Activated gamma-delta T cell (primary cell): Measurements from ENCODE around the gene DGCR8.
A peak's percentile ranks its signal among the peaks of the same experiment; 100 is the strongest.

Experiments used
- DNase-seq: peaks from one replicate; lab custom pipeline; 2025; lab: John Stamatoyannopoulos, UW
- total RNA-seq, 2 donors: gene quantifications; one replicate each; lab custom pipeline; 2026; lab: John Stamatoyannopoulos, UW

Gene DGCR8
- total RNA-seq: 87.4 to 90.5 reads per million in 2 donors

GRCh38 chr22:20079745-20080444 is at the start of gene DGCR8:
Gene DGCR8, plus strand, starts transcription at chr22:20080241. Its CDS starts 5,723 bp downstream, at chr22:20085964.
- peak; percentile 67 for DNase-seq

GRCh38 chr22:20031732-20032406 is 48.2 kb upstream of the DGCR8 start:
- no peak for DNase-seq

DNA sequence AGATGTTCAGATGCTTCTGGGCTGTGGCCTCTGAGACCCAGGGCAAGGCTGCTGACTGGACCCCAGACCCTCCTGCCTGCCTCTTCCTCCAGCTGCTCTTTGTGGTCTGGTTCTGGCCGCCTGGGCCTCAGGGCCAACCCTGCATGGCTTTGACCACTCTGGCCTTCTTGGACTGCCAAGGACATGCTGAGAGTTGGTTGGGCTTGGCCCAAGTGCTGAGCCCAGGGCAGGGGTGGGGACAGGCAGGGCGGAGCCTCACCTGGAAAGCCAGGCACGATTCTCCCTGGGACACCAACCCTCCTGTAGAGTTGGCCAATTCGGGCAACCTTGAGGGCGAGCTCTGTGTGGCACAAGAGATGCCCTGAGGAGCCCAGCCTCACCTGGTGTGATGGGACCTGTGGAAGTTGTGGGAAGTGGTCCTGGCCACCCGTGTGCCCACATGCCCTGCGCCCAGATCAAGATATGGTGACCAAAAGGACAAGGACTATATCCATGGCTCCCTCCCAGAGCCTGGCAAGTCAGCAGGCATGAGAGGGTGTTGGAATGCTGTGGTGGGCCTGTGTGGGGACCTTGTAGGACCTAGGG is 47.5 kb upstream of the DGCR8 start:
- no peak for DNase-seq

GRCh38 chr22:20033045-20033706 is 46.9 kb upstream of the DGCR8 start:
- no peak for DNase-seq

- no peak for DNase-seq
These were observed 45.9 kb upstream of the DGCR8 start for GRCh38 chr22:20034143-20034542.

DNA sequence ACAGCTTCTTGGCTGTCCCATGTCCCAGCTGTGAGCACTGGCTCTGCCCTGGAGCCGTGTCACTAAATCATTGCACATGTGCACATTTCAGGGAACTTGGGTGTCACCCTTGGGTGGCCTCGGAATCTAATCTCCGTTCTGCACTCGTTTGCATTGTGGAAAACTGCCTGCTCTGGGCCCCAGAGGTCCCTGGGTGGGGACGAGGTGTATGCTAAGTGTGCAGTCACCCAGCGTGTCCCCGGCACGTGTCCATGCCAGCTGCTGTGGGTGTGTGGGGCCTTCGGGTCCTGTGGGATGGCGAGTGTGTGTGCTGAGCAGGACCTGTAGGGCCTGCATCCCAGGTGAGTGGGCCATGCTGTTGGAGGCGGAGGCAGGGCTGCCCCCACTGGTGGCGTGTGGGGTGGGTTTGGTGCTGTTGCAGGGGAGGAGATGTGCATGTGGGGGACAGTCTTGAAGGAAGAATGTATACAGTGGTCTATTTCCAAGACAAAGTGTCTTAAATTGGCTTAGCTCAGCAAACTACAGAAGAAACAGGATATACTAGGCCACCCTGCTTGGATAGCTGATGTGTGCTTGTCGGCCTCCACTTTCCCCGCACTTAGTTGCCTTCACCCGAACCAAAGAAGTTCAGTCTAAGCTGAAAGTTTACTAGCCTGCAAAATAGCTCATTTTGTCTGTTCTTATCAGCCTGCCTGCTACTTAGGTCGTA is 44.5 kb upstream of the DGCR8 start:
- DNase-seq: no peak

GRCh38 chr22:20036084-20036482 is 44.0 kb upstream of the DGCR8 start:
- no peak for DNase-seq

DNA sequence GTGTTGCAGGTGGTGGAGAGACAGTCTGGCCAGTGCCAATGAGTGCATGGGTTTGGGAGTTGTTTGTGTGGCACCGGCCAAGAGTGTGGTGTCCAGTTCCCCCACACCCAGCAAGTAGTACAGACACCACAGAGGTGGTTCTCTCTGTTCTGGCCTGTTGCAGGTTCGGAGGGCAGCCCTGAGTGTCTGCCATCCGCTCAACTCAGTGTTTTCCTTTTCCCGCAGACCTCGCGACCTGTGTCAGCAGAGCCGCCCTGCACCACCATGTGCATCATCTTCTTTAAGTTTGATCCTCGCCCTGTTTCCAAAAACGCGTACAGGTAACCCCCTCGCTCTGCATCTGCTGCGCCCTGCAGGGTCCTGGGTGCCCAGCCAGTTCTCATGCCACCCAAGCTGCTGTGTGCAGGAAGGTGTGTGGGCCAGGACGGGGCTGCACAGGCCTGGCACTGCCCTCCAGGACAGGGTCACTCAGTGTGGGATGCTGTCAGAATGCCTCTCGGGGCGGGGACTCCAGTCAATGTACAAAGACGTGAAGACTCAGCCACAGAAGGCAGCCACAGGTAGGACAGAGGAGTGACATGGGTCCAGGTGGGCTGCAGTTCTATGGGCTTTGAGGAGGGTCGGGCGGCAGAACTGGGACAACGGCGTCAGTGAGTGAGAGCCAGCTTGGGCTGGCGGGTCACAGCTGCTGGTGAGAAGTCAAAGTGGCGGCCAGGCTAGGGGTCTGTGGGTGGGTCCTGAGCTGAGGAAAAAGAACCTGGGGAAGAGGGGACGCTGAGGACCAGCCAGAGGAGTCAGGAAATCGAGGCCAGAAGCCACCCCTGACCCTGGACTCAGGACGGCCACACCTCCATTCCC is 43.3 kb upstream of the DGCR8 start:
- no peak for DNase-seq

GRCh38 chr22:20037419-20037818 is 42.6 kb upstream of the DGCR8 start:
- no peak for DNase-seq

DNA sequence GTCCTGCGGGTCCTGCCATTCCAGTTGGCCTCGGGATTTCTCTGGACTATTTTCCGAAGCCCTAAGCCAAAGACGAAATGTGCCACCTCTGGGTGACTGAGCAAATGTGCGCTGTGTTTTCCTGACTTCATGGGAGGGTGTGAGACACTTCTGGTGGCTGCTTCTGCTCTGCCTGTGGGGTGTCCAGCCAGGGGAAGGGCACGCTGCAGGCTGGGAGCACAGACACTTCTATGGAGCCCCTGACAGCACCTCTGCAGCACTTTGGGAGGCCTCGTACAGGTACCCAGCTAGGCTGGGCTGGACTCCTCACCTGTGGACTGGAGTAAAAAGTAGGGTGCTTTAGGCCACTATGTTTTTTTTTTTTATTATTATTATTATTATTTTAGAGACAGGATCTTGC is 41.5 kb upstream of the DGCR8 start:
- no peak for DNase-seq

DNA sequence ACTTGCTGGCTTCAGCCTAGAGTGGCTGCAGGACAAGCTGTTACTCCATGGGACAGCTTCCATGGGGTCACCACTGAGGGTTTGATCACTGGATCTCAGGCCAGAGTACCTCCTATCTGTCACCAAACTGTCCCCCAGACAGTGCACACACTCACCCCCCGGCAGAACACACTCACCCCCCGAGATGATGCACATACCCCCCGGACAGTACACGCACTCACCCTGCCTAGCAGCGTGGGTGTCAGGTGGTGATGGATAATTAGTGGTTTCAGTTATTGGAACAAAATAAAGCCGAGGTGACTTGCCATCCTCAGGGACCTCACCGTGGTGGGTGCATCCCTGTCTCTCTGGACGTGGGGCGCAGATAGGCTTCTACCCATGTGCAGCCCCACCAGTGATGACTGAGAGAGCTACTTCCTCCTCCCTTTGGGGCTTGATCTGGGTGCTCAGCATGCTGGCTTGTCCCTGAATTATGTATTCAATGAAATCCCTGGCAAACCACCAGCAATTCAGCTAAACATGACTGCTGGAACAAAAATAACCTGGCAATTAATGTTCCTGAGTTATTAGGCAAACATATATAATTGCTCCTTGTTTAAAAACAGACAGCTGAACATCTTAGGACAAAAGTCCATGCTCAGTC is 40.2 kb upstream of the DGCR8 start:
- DNase-seq: no peak

GRCh38 chr22:20040327-20041200 is 39.5 kb upstream of the DGCR8 start:
- DNase-seq: no peak

DNA sequence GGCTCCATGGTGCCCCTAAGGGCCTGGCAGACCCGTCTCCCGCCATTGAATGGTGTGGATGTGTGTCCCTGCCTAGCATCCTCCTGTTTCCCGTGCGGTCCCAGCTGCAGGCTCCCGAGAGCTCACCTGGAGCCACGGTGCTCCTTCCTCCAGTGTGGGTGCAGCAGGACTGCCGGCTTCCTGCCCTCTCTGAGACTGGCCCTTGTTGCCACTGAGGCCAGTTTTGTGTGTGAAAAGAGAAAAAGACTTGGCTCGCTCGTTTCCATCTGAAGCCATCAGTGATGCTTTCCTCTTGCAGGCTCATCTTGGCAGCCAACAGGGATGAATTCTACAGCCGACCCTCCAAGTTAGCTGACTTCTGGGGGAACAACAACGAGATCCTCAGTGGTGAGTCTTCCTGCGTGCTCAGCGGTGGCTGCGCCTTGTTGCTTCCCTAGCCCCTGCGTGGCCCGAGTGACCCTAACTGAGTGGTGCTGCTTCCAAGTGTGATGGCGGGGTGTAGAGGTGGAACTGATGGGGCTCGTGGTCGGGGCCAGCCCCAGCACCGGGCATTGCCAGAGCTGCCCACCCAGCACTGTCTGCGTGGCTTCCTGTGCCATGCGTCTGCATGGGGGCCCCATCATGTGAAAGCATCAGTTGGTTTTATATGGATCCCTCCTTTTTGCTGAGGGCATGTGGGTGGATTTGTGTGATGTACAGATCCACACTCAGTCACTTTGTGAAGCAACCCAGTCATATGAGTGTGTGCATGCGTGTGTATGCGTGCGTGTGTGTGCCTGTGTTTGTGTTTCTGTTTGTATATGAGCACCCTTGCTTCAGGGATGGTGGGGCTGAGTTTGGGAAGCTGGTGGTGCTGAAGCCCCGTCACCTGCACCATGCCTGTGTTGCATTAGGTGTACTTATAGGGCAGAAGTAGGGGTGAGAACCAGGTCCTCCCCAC is 36.7 kb upstream of the DGCR8 start:
- DNase-seq: no peak

DNA sequence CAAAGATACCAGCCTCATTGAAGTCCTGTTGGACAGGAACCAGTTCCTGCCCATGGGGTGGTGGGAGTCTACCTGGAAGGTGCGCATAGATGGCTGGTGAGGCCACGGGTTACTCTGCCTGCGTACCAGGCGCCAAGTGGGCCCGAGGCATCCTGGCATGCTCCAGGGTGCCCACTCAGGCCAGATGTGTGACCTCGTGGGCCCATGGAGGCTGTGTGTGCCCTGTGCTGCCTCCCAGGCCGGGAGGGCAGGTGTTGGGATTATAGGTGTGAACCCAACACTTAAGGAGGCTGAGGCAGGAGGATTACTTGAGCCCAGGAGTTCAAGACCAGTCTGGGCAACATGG is 36.1 kb upstream of the DGCR8 start:
- DNase-seq: no peak

DNA sequence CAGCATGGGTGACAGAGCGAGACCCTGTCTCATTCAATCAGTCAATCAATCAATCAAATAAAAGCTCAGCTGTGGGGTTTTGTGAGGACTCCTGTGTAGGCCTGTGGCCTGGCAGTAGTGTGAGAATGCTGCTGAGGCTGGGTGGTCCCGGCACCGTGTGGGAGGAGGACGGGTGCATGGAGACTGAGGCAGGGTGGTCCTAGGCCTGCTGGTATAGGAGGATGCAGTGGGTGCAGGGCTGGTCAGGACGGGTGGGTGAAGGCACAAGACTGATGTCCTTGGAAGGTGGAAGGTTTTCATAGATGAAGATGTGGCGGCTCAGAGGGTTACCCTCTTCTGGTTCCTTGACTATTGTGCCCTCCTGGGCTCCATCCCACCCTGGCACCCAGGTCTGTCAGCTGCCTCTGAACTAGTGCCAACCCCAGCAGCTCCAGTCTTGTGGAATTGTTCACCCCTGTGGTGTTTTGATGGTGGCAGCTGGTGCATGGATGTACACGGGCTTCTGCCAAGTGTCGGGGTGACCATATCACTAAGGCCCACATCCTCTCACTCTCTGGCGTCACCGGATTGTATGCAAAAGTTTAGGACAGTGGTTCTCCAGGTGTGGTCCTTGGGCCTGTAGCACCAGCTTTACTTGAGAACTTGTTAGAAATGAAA is 35.4 kb upstream of the DGCR8 start:
- DNase-seq: no peak

GRCh38 chr22:20046730-20047129 is 33.3 kb upstream of the DGCR8 start:
- no peak for DNase-seq

- DNase-seq: no peak
These were observed 28.1 kb upstream of the DGCR8 start for GRCh38 chr22:20051927-20052308.
